NCI-H524 (cell line): ENCODE data around the gene GPSM1.

Experiments
- DNase-seq, 2 experiments: peaks; one replicate each; lab custom pipeline; 2025; lab: John Stamatoyannopoulos, UW

GPSM1 gene

DNA sequence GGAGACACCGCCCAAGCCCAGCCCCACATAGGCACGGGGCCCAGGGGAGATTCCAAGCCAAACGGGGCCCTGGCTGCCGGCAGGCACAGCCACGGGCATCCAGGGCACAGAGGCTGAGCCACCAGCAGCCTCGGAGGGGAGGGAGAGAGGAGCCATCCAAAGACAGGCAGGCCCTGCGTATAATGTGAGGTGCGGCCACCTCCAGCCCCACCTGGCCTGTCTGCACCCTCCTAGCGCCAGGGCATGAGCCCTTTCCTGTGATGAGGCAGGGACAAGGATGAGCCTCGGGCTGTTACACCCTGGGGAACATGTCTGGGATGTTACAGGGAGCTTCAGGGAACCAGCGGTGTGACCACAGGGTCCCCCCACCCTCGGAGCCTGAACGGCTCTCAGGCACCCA lies 22.4 kb upstream of the GPSM1 start:
- DNase-seq = no peak

DNA sequence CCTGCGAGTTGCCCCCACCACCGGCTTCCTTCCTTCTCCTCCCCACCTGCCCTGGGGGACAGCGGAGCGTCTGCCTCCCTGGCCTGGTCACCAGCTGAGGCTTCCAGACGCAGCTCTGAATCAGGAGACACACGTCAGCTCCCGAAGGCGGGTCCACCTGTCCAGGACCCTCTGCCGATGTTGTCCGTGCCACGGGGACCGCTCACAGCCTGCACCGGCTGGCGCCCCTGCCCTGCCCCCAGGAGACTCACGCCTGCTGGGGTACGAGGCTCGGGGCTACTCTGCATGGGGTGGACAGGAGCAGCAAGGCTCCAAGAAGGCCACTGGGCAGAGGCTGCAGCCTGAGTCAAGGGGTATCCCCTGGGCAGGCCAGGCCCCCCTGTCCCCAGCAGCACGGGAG lies 21.5 kb upstream of the GPSM1 start:
- no peak for DNase-seq

DNA sequence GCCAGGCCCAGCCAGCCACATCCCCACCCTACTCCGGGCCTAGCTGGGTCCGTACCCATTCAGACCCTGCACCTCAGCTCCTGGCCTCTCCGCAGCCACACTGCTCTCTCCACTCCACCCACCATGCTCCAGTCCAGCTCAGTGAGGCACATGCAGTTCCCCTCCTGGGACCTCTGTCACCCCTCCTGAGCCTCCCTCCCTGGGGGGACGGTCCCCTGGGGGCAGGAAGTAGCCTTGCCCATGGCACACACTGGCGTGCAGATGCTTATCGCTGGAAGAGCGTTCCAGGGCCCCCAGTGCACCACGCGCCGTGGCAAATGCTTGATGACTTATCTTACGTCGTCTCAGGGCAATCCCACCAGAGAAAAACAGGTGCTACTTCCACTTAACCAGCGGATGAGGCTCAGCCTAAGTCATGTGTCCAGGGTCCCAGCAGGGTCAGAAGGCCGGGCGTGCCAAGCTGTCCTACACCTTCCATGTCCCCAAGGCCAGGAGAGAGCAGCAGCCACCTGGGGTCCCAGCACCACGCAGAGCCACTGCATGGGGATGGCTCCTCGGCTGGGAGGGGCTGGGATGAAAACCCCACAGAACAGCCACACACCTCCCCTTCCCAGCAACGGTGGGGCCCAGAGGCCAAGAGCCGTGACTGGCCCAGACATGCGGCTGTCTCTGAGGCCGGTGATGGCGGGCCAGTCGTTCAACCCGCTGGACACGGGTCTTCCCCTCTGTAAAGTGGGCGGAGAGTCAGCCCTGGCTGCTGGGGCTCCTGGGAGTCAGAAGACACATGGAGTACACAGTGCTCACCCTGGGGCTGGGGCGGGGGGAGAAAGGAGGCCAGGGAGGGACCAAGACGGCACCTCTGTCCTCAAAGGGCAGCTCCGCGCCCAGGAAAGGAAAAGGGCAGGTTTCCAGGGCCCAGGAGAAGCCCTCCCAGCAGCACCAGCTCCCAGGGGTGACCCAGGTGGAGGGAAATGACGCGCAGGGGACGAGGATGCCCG lies 20.8 kb upstream of the GPSM1 start:
- DNase-seq = peak in 1 of 2 experiments; percentile 33

DNA sequence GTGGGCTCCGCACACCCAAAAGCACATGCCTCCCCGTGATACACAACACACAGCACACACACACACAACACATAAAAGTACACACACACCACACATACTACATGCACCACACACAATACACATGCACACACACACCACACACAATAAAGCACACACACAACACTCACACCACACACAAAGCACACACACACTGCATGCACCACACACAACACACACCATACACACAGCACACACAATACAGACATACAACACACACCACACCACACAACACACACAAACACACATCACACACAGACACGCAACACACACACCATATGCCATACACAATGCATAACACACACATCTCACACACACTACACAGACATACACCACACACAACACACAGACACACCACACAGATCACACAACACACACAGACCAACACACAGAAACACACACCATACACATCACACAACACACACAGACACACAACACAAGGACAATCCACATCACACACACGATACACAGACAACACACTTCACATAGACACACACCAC lies 20.1 kb upstream of the GPSM1 start:
- DNase-seq = no peak

DNA sequence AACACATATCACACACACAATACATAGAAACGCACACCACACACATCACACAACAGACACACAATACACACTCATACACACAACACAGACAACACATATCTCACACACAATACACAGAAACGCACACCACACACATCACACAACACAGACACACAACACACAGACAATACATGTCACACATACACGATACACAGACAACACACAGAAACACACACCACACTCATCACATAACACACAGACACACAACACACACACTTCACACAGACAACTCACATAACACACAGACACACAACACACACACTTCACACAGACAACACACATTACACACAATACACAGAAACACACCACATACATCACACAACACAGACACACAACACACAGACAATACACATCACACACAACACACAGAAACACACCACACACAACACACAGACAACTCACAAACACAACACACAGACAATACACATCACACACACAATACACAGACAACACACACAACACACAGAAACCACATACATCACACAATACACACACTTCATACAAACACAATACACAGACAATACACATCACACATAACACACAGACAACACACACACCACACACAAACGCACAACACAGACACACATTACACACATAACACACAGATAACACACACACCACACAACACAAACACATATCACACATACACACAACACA lies 19.2 kb upstream of the GPSM1 start:
- DNase-seq = no peak

DNA sequence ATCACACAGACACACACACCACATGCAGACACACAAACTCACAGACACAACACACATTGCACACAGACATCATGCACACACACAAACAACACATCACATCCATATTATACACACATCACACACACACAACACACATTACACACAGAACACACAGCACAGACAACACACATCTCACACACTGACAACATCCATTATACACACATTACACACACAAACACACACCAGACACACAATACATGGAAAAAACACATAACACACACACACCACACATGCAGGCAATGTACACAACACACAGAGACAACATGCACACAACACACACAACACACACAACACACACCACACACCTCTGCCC lies 18.7 kb upstream of the GPSM1 start:
- no peak for DNase-seq

DNA sequence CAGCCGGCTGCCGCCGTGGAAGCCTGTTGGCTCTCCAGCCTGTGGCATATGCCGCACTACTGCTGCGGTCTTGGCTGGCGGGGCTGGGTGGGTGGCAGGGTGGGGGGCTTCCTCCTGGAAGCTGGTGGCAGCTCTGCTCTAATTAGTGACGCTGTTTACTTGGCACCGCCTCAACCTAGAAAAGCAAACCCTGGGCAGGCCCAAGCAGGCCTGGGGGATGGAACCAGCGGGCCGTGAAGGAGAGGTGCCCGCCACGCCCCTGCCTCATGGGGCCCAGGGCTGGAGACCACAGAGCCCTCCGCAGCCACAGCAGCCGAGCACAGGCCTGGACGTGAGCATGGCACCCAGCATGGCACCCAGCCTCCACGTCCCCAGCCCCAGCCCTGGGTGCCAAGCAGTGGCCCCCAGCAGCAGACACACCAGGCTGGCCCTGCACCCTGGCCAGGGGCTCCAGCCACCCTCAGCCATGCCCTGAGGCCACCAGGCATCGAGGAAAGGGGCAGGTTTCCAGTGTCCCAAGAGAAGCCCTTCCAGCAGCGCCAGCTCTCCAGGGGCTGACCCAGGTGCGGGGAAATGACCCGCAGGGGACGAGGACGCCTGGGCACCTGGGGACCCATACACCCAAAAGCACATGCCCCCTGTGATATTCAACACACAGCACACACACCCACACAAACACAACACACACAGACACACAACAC lies 18.1 kb upstream of the GPSM1 start:
- peak; percentile 77 to 88 for DNase-seq

DNA sequence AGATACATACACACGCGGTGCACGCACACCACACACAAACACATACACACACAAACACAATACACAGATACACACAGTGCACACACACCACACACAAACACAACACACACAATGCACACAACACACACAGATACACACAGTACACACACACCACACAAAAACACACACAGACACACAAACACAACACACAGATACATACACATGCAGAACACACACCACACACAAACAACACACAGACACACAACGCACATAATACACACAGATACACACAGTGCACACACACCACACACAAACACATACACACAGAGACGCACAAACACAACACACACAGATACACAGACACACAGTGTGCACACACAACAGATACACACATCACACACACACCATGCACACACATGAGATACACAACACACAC lies 17.5 kb upstream of the GPSM1 start:
- DNase-seq = no peak

DNA sequence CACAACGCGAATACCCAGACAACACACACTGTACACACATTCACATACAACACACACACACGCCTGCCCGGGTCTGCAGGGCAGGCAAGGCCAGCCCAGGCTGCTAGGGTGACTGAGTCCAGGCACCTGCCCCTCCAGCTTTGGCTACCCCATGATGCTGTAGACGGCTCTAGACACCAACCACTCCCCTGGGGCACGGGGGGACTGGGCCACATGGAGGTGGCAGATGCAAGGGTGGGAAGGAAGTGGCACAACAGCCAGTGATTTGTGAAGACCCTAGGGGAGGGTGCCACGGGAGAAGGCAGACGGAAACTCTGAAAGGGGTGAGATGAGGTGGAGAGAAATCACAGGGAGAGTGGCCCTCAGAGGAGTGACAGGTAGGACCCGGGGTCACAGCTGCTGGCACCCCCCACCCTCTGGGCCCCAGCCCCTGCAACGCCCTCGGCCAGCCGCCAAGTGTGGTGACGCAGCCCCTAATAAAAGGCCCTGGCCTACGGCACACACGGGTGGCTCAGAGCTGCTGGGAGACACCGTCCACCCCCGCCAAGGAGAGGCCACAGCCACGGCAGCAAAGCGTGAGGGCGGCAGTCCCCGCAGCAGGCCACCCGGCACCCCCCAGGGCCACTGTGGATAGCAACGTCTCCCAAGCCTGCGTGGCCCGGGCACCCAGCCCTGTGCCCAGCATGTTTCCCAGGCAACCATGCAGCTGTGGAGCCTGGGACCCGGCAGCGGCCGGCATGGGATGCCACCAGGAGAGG lies 16.9 kb upstream of the GPSM1 start:
- DNase-seq = peak; percentile 60 to 80

DNA sequence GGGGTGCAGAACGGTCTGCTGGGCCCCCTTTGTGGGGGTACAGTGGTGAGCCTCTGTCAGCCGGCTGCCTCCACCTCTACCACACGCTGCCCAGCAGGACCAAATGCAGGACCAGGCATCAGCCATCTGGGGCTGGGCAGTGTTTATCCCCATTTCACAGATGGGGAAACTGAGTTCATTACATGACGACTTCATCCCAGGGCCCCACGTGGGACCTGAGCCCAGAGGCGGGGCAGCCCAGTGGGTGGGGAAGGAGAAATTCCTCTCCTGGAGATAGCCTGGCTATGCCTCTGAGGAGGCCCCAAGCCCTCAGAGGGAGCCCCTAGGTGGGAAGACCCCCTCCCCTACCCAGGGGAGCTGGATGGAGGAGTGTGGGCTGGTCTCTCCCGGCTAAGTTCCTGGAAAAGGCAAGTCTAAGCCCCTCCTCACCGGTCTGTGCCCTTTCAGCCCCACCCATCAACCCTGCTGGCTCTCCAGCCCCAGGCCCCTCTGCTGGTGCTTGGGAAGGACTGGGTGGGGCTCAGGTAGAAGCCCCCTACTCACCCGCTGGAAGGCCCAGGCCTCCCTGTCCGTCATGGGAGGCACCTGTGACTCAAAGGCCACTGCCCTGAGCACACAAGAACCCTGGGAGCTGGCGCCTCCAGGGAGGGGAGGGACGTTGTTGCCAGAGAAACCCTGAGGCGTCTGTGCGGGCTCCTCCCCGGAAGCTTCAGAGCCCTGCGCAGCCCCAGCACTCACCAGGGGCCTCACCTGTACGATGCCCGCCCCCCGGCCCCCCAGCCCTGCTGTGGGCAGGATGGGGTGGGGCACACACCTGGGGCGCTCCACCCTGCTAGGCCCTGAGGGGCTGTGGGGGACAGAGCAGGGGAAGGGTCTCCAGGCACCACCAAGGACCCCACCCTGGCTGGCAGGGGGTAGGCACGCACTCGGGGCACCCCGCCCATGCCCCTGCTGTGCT lies 16.0 kb upstream of the GPSM1 start:
- DNase-seq = peak in 1 of 2 experiments; percentile 20

DNA sequence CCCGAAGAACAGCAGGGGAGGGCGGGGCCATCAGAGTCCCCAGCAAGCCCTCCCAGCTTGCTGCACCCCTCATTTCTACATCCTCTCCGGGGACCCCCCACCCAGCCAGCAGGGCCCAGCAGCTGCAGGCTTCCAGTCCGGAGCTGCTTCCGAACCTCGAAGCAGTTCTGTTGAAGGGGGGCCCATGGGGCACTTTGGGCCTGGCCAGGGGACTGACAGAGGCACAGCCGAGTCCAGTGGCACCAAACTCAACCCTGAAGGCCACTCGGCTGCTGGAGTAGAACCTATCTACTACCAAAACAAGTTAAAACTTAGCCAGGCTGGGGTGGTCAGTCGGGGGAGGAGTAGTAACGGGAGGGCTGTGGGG lies 15.3 kb upstream of the GPSM1 start:
- no peak for DNase-seq

DNA sequence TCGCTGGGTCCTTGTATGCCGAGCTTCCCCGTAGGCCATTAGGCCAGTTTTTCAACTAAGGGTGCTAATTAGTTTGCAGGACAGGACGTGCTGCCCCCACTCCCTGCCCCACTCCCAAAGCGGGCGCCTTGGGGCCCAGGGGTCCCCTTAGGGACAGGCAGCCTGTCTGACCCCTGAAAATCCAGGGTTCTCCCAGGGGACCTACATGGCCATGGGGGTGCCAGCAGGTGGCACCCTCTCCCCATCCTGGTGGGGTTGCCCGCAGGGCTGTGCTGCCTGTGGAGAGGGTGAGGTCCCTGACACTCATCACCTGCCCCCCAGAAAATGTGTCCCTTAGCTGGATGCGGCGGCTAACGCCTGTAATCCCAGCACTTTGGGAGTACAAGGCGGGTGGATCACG lies 14.9 kb upstream of the GPSM1 start:
- peak; percentile 40 to 59 for DNase-seq

DNA sequence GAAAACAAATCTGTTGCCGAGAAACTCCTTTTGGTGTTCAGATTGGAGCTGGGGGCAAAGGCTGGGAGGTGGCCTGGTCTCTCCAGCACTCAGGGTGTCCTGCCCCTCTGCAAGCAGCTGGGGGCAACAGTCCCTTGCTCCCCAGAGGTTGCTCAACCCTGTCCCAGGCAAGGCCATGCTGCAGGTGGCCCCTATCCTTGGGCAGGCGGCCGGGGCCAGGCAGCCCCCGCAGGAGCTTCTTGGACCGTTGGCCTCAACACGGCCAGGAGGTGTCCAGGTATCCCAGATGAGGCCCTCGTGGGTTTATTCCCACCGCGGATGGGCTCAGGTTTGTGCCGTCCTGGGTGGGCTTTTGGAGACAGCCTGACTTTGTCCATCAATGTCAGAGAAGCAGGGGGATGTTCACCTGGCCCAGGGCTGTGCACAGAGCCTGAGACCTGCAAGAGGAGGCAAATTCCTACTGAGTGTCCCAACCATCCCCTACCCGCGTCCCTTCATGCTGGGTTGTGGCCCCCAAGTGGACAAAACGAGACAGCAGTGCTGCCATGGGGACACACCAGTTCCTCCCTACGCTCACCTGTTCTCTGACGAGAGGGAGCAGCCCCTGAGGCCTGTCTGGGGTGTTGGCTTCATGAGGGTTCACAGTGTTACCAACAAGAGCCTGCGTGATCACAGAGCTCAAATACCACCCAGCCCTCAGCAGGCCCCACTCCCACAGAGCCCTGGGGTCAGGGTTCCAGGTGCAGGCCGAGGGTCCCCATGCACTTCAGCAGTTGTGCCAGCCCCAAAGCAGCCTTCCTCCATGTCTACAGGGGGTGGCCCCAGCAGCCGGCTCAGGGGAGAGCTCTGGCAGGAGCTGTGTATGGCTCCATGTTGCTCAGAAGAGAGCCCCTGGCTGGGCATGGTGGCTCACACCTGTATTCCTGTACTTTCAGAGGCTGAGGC lies 14.0 kb upstream of the GPSM1 start:
- no peak for DNase-seq

DNA sequence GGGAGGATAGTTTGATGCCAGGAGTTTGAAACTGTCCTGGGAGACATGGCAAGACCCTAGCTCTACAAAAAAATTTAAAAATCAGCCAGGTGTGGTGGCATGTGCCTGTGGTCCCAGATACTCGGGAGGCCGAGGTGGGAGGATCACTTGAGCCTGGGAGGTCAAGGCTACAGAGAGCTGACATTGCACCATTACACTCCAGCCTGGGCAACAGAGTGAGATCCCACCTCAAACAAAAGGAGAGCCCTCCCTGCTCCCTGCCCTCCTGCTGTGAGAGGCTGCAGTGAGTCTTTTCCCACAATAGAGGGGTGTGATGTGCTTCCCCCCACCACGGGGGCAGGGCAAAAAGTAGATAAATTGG lies 13.3 kb upstream of the GPSM1 start:
- no peak for DNase-seq

DNA sequence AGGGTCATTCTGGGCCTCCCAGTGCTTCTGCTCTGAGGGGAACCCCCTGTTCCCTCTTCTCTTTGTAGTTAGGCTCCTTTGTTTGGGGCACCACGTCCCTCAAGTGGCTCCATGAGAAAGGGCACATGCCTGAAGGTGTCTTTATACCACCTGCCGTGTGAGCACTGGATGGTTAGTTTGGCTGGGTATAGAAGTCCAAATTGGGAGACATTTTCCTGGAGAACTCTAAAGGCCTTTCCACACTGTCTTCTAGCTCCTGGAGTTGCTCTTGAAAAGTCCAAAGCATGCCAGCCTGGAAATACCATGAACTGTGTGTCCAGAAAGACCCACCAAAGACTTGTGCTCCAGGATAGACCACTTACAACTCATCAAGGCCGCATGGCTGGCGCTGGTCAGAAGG lies 12.4 kb upstream of the GPSM1 start:
- no peak for DNase-seq

DNA sequence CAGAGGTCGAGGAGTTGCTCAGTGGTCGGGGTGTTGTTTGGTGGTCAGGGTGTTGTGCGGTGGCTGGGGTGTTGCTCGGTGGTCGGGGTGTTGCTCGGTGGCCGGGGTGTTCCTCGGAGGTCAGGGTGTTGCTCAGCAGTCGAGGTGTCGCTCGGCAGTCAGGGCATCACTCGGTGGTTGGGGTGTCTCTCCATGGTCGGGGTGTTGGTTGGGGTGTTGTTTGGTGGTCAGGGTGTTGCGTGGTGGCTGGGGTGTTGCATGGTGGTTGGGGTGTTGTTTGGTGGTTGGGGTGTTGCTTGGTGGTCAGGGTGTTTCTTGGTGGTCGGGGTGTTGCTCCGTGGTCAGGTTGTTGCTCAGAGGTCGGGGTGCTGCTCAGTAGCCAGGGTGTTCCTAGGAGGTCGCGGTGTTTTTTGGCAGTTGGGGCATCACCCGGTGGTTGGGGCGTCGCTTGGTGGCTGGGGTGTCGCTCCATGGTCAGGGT lies 11.0 kb upstream of the GPSM1 start:
- DNase-seq = no peak

DNA sequence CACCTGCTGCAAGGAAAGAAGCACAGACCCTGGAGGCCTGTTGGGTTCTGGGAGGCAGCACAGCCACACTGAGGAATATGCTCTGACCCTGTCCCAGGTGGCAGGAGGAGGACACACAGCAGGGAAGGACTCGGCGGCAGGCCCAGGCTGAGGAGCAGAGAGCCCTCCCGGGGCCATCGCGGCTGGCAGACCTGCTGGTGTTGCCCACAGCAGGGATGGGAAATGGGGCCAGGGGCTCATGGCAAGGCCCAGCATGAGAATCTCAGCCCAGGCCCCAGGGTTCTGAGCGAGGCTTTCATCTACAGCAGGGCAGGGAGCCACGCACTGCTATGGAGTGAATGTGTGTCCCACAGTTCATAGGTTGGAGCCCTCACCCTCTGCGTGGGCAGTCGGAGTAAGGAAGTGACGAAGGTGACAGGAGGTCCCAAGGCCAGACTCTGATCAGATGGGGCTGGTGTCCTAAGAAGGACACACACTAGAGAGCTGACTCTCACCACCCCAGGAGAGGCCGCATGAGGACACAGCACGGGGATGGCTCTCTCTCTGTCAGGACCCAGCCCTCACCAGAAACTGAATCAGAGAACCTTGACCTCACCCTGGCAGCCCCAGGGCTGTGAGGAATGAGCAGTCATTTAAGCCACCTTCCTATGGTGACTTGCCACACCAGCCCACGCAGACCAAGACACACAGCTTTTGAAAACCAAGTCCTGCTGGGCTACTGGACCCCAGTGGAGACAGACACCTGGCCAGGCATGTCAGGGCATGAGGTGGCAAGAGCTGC lies 10.3 kb upstream of the GPSM1 start:
- peak; percentile 77 to 90 for DNase-seq

DNA sequence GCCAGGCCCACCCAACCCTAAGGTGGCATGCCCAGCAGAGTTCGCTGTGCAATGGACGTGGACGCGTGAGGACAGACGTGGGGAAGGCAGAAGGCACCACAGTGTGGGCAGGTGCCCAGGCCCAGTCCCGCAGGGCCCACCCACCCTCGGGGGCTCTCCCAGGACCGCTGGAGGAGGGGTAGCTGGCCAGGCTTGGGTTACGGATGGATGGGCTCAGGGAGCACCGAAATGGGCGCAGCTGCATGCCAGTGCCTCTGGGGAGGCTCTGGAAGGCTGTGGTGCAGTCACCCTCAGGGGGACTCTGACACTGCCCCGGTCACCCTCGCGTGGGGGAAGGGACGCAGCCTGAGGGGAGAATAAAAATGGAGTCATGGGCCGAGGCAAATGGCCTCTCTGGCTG lies 9.6 kb upstream of the GPSM1 start:
- DNase-seq = no peak
